MG63 (cell line): ENCODE results near the gene TAC3. TPM values are rescaled to one million over a fixed set of nuclear protein-coding genes. Genes with fewer than 3 reads are reported as not detected.
"Not testable (repeated sequence)": the region's sequence is repeated elsewhere in the genome, so short reads cannot be mapped to it uniquely, and the experiment has no call there.

Source experiments
- DNase-seq: peaks from one replicate; pipeline ENCODE4 v3.0.0-alpha.2; 2020
- H3K27me3 ChIP-seq: fragments of 250-450 bp; sonication (Bioruptor Pico); 2 replicates; pipeline ENCODE4 v1.5.1; 2020; ENCODE audit warnings: mild to moderate bottlenecking, moderate library complexity
- H3K36me3 ChIP-seq: fragments of 250-450 bp; sonication (Bioruptor Pico); 2 replicates; pipeline ENCODE4 v1.5.1; 2020; ENCODE audit warnings: mild to moderate bottlenecking, moderate library complexity
- H3K4me3 ChIP-seq: fragments of 250-450 bp; sonication (Bioruptor Pico); 2 replicates; pipeline ENCODE4 v1.5.1; 2020; ENCODE audit warnings: mild to moderate bottlenecking, moderate library complexity
- H3K9me3 ChIP-seq: fragments of 250-450 bp; sonication (Bioruptor Pico); 2 replicates; pipeline ENCODE4 v1.5.1; 2020; ENCODE audit warnings: mild to moderate bottlenecking, moderate library complexity
- total RNA-seq: library from RNA; depleted of rRNA; stranded (reverse); fragments of >200 nt; shearing (Covaris generic); gene quantifications from 2 replicates; pipeline ENCODE4 v1.2.3, GENCODE V29; 2014; ENCODE audit warnings: low replicate concordance; rRNA removed

Gene TAC3
- 0.36 TPM in 1 of 2 replicates, not detected in the other for total RNA-seq

- Histone ChIP-seq H3K27me3 (0 out of 2 replicates have a peak, but pooled peaks cover 3% of the 10 kb centered on the region), H3K9me3 (no peaks in the 10 kb centered on the region), H3K36me3 (no peaks in the 10 kb centered on the region), H3K4me3 (no peak within 1 kb of the TSS)
- no peak for DNase-seq
Measured at GRCh38 chr12:57016348-57016747, at the start of gene TAC3. Gene TAC3 (minus strand): TSS chr12:57016529. CDS start chr12:57015797, 732 bp downstream.

- no peak for DNase-seq
- Histone ChIP-seq H3K4me3 (no peak overlapping the region), H3K9me3 (no peaks in the 10 kb centered on the region), H3K27me3 (no peaks in the 10 kb centered on the region), H3K36me3 (peaks cover 73% of the 10 kb centered on the region)
Measured at GRCh38 chr12:57063991-57064685, 47.8 kb upstream of the TAC3 start.

GRCh38 chr12:57058454-57058853, 42.1 kb upstream of the TAC3 start:
- H3K36me3 ChIP-seq, result peaks cover 69% of the 10 kb centered on the region
- no peak for DNase-seq
- H3K27me3 ChIP-seq, result no peaks in the 10 kb centered on the region

DNA sequence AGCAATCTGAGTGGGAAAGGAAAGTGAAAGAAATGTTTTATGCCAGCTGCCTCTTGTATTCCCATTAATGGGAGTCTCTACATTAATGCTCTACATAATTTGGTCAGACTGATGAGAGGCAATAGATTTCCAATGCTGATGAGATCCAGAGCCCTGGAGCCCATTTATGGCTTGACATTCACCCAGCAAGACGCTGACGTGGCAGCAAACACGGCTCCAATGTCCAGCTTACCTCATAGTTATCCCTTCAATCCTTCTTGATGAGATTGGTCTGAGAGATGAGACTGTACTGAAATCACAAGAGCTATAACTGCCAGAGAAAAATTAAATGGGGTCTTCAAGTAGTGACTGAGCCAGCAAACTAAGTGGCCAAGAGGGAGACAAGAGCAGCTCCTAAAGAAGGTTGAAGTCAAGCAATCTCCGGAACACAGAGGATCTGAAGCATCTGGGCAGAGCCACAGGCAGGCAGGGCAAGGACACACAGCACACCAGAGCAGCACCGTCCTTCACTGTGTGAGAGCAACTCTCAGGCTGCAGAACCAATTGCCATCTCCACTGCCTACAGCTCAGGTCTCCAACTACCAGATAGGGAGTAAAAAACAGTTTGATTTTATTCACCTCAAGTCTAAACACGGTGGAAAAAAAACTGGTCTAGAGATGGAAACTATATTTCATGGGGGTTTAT, 40.9 kb upstream of the TAC3 start:
- no peaks in the 10 kb centered on the region for H3K9me3 ChIP-seq
- H3K36me3 ChIP-seq, result peaks cover 59% of the 10 kb centered on the region
- no peak overlapping the region for H3K4me3 ChIP-seq
- DNase-seq, result no peak
- no peaks in the 10 kb centered on the region for H3K27me3 ChIP-seq

More at GRCh38 chr12:57058454-57058853, 42.1 kb upstream of the TAC3 start:
- no peaks in the 10 kb centered on the region for H3K9me3 ChIP-seq
- H3K4me3 ChIP-seq, result no peak overlapping the region

DNA sequence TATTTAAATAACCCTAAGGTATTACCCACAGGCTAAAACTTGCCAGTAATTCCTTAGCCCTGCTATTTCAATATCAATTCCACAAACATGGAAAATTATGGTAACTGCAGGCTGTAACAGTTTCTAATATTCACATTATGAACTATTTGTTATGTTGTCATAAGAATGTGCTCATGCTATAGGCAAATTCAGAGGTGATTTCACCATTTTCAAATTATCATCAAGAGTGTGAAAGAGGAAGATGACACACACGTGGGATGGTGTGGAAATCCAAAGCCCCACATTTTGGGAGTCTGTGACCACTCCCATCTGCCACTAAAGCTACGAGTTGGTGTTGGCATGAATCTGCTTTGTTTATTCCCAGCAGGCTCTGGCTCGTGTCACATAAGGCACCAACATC, 39.5 kb upstream of the TAC3 start:
- H3K9me3 ChIP-seq, result no peaks in the 10 kb centered on the region
- no peak for DNase-seq
- no peak overlapping the region for H3K4me3 ChIP-seq

DNA sequence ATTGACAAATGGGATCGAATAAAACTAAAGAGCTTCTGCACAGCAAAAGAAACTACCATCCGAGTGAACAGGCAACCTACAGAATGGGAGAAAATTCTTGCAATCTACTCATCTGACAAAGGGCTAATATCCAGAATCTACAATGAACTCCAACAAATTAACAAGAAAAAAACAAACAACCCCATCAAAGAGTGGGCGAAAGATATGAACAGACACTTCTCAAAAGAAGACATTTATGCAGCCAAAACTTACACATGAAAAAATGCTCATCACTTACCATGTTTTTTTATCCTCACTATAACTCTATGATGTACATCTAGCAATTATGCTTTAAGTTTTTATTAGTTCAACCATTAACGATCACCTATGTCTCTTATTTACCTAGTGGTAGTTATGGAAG, 37.6 kb upstream of the TAC3 start:
- H3K9me3 ChIP-seq, DNase-seq, H3K4me3 ChIP-seq, H3K27me3 ChIP-seq: not testable (repeated sequence)
- H3K36me3 ChIP-seq, result peaks cover 34% of the 10 kb centered on the region

More for the DNA sequence above, 39.5 kb upstream of the TAC3 start:
- Histone ChIP-seq H3K27me3 (no peaks in the 10 kb centered on the region), H3K36me3 (peaks cover 54% of the 10 kb centered on the region)

- not testable (repeated sequence) for H3K27me3 ChIP-seq, DNase-seq, H3K4me3 ChIP-seq, H3K9me3 ChIP-seq
- peaks cover 27% of the 10 kb centered on the region for H3K36me3 ChIP-seq
Measured at GRCh38 chr12:57053146-57053545, 36.8 kb upstream of the TAC3 start.

- Histone ChIP-seq H3K27me3 (no peaks in the 10 kb centered on the region), H3K9me3 (no peaks in the 10 kb centered on the region), H3K4me3 (no peak overlapping the region), H3K36me3 (peaks cover 8% of the 10 kb centered on the region)
- DNase-seq, result no peak
Measured at GRCh38 chr12:57051011-57051410, 34.7 kb upstream of the TAC3 start.

GRCh38 chr12:57049890-57050289, 33.6 kb upstream of the TAC3 start, which contains the start of gene MYO1A:
Gene MYO1A (minus strand): TSS chr12:57050129. CDS start chr12:57048323, 1,806 bp downstream.
- Histone ChIP-seq H3K9me3 (no peaks in the 10 kb centered on the region), H3K4me3 (no peak within 1 kb of the TSS), H3K36me3 (no peaks in the 10 kb centered on the region; the same call in none of the 2 replicates), H3K27me3 (no peaks in the 10 kb centered on the region)
- no peak for DNase-seq

GRCh38 chr12:57049119-57049446, 32.8 kb upstream of the TAC3 start:
- H3K36me3 ChIP-seq, result no peaks in the 10 kb centered on the region; the same call in 1 of the 2 replicates
- DNase-seq, result no peak
- no peak overlapping the region for H3K4me3 ChIP-seq
- H3K9me3 ChIP-seq, result no peaks in the 10 kb centered on the region
- H3K27me3 ChIP-seq, result no peaks in the 10 kb centered on the region

DNA sequence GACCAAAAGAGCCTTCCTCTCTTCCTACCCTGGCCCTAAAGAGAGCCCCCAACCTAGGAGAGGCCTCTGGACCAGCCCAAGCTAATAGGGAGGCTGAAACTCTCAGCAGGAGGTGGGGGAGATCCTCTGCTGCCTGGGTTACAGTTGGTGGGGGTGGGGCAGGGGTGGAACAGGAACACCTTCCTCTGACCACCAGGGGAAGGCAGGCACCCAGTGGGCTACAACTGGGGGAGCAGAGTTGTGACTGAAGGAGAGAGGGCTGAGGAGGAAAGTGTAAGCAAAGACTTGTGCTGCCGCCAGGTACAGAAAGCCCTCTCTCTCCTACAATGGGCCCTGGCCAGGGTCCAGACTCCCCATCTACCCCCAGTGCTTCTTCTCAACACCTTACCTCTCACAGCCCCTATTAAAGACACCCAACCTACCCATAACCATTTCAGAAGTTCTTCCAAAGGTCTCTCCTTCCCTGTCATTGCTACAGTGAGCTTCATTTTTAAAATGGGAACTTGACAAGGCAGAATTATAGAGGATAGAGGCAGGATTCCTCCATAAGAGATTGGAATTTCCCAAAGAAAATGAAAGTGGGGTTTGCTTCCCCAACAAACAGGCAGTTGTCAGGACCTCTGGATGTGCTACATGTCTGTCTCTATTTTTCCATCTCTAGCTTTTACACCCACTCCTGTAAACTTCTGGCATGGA, 32.2 kb upstream of the TAC3 start:
- H3K9me3 ChIP-seq, result no peaks in the 10 kb centered on the region
- no peak overlapping the region for H3K4me3 ChIP-seq
- no peaks in the 10 kb centered on the region for H3K36me3 ChIP-seq
- H3K27me3 ChIP-seq, result no peaks in the 10 kb centered on the region
- no peak for DNase-seq

DNA sequence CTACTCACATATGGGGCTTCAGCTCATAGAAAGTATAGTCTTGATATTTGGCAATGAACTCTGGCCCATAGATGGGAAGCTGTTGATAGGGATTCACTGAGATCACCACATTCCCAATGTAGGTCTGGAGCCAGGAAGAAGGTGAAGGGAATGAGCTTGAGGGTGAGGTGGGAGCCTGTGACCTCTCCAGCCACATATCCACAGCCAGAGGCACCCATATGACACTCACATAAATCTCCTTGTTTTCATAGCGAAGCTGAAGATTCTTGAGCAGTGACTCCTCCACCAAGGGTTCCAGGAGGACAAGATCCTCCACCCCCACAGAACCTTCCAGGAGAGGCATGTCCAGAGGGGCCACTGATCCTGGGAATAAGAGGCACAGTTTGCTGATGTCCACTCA, 31.7 kb upstream of the TAC3 start:
- no peak for DNase-seq
- no peak overlapping the region for H3K4me3 ChIP-seq
- H3K9me3 ChIP-seq, result no peaks in the 10 kb centered on the region
- no peaks in the 10 kb centered on the region for H3K27me3 ChIP-seq
- H3K36me3 ChIP-seq, result no peaks in the 10 kb centered on the region

DNA sequence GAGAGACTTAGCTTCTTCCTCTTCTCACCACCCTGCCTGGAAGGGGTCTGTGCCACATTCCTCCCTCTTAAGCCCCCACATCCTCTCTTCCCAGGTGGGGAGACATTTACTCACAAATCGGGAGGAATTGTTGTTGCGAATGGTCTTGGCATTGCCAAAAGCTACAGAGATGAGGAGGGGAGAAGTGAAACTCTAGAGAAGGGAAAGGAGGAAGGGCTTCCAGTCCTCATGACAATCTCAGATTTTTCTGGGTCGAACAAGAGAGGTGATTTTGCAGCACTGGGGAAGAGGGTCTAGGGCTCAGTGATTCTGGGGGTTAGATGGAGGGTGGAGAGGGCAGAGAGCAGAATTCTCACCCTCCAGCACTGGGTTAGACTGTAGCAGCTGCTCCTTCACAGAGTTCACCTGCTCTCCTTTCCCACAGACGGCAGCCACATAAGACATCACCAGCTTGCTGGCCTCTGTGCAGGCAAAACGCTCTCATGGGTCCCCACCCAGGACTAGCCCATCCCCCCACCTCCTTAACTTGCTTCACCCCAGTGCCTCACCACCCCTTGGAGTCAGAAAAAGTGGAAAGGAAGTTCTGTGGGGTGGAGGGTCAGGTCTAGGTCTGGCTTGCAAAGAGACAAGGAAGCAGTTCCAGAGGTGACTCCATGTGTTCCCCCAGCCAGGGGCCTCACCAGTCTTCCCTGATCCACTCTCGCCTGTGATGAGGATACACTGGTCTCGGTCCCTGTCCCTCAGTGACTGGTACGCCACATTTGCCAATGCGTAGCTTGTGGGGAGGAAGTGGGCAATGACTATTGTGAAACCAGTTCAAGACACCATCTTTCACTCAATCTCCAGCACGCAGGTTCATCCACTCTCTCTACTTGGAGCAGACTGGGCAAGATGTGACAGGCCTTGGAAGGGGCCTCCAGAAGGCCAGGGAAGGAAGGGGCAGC, 30.9 kb upstream of the TAC3 start:
- Histone ChIP-seq H3K27me3 (no peaks in the 10 kb centered on the region), H3K9me3 (no peaks in the 10 kb centered on the region)
- DNase-seq, result no peak

GRCh38 chr12:57046086-57046791, 29.9 kb upstream of the TAC3 start:
- Histone ChIP-seq H3K36me3 (no peaks in the 10 kb centered on the region), H3K27me3 (no peaks in the 10 kb centered on the region), H3K4me3 (no peak overlapping the region), H3K9me3 (no peaks in the 10 kb centered on the region)
- no peak for DNase-seq

More for the DNA sequence above, 30.9 kb upstream of the TAC3 start:
- Histone ChIP-seq H3K4me3 (no peak overlapping the region), H3K36me3 (no peaks in the 10 kb centered on the region)

DNA sequence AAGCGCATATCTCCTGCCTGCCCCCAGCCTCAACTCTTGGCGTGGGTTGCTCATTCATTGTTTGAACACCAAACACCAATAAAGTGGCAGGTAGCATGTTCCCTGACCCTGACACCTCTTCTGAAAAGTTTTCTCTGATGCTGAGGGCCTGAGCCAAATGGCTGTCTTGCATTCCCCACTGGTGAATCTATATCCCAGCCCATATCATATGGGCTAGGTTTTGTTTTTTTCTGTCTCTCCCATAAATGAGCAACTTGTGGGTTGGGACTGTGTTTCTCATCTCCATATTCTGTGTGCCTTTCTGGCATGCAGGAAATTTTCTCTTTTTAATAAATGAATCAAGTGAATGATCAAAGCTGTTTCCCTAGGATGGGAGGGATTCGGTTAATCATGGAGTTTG, 28.6 kb upstream of the TAC3 start:
- no peaks in the 10 kb centered on the region for H3K27me3 ChIP-seq
- DNase-seq, result no peak

DNA sequence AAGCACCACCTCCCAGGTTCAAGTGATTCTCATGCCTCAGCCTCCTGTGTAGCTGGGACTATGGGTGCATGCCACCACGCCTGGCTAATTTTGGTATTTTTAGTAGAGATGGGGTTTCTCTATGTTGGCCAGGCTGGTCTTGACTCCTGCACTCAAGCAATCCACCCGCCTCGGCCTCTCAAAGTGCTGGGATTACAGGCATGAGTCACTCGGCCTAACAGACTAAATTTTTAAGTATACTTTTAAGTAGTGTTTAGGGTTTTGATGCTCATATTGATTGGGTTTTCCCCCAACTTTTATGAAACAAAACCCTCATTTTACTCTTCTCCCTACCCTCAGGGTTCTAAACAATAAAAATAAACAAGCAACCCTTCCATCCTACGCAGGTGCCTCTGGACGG, 28.1 kb upstream of the TAC3 start:
- no peaks in the 10 kb centered on the region for H3K9me3 ChIP-seq
- peak; percentile 12 for DNase-seq
- H3K36me3 ChIP-seq, result no peaks in the 10 kb centered on the region
- H3K27me3 ChIP-seq, result no peaks in the 10 kb centered on the region
- H3K4me3 ChIP-seq, result no peak overlapping the region

More for the DNA sequence above, 28.6 kb upstream of the TAC3 start:
- Histone ChIP-seq H3K9me3 (no peaks in the 10 kb centered on the region), H3K4me3 (no peak overlapping the region), H3K36me3 (no peaks in the 10 kb centered on the region)
